LNCaP clone FGC (cell line): ENCODE measurements around the gene SLC25A5.
"Not testable (repeated sequence)": the region's sequence is repeated elsewhere in the genome, so short reads cannot be mapped to it uniquely, and the experiment has no call there.

Source experiments
- DNase-seq: peaks from one replicate; pipeline ENCODE4 v3.0.0-alpha.2; 2011; ENCODE audit warnings: low read depth
- H3K4me3 ChIP-seq: 2 replicates; pipeline ENCODE4 v1.5.1; 2011; ENCODE audit warnings: mild to moderate bottlenecking, low read depth, low read length, control low read depth
- CTCF ChIP-seq: IDR thresholded peaks from 2 replicates; pipeline ENCODE4 v1.5.1; 2012; ENCODE audit warnings: mild to moderate bottlenecking; ENCODE audit not compliant: control insufficient read depth, insufficient read depth; ENCODE audit errors: extremely low read depth

SLC25A5 gene

GRCh38 chrX:119495734-119496726, 27.8 kb downstream of the SLC25A5 start:
- DNase-seq = no peak

GRCh38 chrX:119497185-119497584, 28.9 kb downstream of the SLC25A5 start:
- no peak for DNase-seq
- H3K4me3 ChIP-seq = no peak overlapping the region
- TF ChIP-seq CTCF = no peak

More at GRCh38 chrX:119495734-119496726, 27.8 kb downstream of the SLC25A5 start:
- TF ChIP-seq CTCF = no peak
- H3K4me3 ChIP-seq = no peak overlapping the region

- no peak for DNase-seq
- TF ChIP-seq CTCF = no peak
- no peak overlapping the region for H3K4me3 ChIP-seq
Measured at GRCh38 chrX:119500061-119500800, 32.0 kb downstream of the SLC25A5 start.

DNA sequence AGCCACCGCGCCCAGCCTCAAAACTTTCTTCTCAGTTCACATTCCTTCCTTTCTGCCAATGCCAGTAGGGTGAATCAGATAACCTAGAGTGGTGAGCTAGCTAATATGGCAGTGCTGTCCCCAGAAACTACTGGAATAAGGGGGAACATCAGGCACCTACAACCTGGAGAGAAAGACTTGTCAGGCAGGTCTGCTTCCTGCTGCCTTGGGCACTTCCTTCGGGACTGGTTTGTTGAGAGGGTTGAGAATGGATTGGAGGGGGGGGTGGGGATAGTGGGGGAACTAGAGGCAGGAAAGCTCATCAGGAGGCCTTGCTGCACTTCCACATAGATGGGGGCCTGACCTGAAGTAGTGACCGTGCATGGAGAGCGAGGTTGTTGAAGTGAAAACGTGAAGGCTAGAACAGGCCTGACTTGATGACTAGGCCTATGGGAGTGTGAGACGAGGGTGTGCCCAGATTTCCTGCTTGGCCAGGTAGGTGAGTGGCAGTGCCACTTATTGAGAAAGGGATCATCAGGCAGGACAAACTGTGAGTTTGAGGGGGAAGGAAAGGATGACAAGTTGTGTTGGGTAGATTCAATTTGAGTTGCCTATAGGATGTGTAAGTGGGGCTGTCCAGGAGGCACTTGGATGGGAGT, 33.4 kb downstream of the SLC25A5 start:
- no peak for DNase-seq
- no peak overlapping the region for H3K4me3 ChIP-seq
- TF ChIP-seq CTCF = no peak

DNA sequence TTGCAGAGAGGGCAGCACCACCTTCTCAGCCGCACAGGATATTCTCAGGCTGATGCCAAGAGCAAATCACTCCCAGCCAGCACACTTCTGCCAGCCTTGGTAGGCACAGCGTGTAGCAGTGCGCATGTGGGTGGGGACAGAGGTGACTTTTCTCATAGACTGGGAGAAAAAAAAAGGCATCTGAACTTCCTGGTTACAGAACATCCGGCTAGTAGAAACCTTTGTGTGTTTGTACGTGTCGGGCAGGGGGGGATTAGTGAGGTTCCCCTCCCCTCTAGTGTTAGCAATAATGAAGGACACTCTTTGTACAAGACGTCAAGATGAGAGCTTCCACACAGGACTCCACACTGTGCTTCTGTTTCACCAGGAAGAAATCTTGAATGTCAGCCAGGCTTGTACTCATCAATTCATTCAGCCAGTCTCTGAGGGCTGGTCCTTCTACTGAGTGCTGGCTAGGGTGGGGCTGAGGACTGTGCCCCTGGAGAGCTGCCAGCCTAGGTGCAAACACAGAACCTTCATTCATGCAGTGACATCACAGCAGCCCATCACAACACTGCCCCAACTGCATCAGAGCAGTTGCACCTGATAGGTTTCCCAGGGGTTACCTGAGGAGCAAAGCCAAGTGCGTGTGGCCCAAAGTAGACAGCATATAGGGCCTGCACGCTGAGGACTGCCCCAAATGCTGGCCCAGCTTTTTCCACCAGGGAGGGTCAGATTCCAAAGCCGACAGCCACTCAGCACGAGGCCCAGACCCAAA, 34.7 kb downstream of the SLC25A5 start:
- DNase-seq = no peak
- no peak overlapping the region for H3K4me3 ChIP-seq
- no peak for TF ChIP-seq CTCF

DNA sequence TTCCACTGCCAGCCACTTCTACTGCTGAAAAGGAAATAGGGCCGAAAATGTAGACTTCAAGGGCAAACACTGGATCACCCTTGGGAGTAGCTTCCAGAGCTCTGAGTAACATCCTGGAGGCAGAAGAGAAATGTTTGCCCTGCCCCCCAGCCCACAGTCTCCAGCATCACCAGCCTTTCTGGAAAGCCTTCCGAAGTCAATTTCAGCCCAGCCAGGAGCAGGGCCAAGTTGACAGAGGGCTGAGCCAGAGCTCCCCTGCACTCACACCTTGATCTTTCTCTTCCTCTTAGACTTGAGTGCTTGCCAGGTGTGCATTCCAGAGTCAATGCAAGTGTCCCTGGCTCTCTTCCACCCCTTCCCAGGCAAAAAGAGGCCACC, 35.2 kb downstream of the SLC25A5 start:
- H3K4me3 ChIP-seq = no peak overlapping the region

GRCh38 chrX:119505145-119505544, 36.9 kb downstream of the SLC25A5 start:
- DNase-seq, H3K4me3 ChIP-seq: not testable (repeated sequence)

More for the DNA sequence above, 35.2 kb downstream of the SLC25A5 start:
- DNase-seq = no peak
- TF ChIP-seq CTCF = no peak
